K562 (cell line): ENCODE measurements around the gene MDH2.

Experiments used
- CHD2 ChIP-seq: IDR thresholded peaks from 2 replicates; pipeline ENCODE4 v1.6.1; 2011; ENCODE audit warnings: low read depth, low read length
- FOXK2 ChIP-seq, 2 experiments: fragments of 450-650 bp; IDR thresholded peaks in 1 of 2; conservative IDR thresholded peaks in 1 of 2; 2 replicates each; pipeline ENCODE4 v1.6.1; 2016; ENCODE audit warnings: low read depth in 2 of 2, mild to moderate bottlenecking in 1 of 2
- POLR2A ChIP-seq: fragments of 450-650 bp; conservative IDR thresholded peaks from 2 replicates; pipeline ENCODE4 v1.6.1; 2016
- RBM39 ChIP-seq: fragments of 200-400 bp; formaldehyde crosslinking; optimal IDR thresholded peaks from 2 replicates; pipeline ENCODE3; 2018; ENCODE audit warnings: low read depth, low read length
- RCOR1 ChIP-seq, 2 experiments: IDR thresholded peaks; 2 replicates each; pipeline ENCODE4 v1.6.1; 2012; ENCODE audit warnings: low read depth in 2 of 2, low read length in 2 of 2, borderline replicate concordance in 1 of 2, improper control_type of control experiment in 1 of 2
- SP2 ChIP-seq: IDR thresholded peaks from 2 replicates; pipeline ENCODE4 v1.6.1; 2011; ENCODE audit warnings: mild to moderate bottlenecking, low read depth, low read length, moderate library complexity; ENCODE audit not compliant: poor library complexity, severe bottlenecking; ENCODE audit errors: extremely low read depth
- ZBTB8A ChIP-seq: fragments of 450-650 bp; IDR thresholded peaks from 2 replicates; pipeline ENCODE4 v1.6.1; 2018; ENCODE audit warnings: mild to moderate bottlenecking, moderate library complexity; ENCODE audit not compliant: partially characterized antibody
- ZNF324 ChIP-seq: fragments of 250-450 bp; sonication (Bioruptor Pico); IDR thresholded peaks from 2 replicates; pipeline ENCODE4 v1.4.0; 2020; ENCODE audit warnings: mild to moderate bottlenecking
- ZNF668 ChIP-seq: fragments of 250-450 bp; sonication (Bioruptor Pico); IDR thresholded peaks from 2 replicates; pipeline ENCODE4 v1.8.0; 2022; ENCODE audit warnings: mild to moderate bottlenecking, inconsistent platforms
- ZNF707 ChIP-seq: fragments of 250-450 bp; sonication (Bioruptor Pico); conservative IDR thresholded peaks from 2 replicates; pipeline ENCODE4 v1.8.0; 2022; ENCODE audit warnings: inconsistent platforms, mild to moderate bottlenecking, moderate library complexity
- TF ChIP-seq, protein P1 (sequence below), 3 experiments: IDR thresholded peaks in 2 of 3; conservative IDR thresholded peaks in 1 of 3; 2 replicates each; pipeline ENCODE4 v1.5.1; 2011 to 2012; ENCODE audit warnings: low read length in 3 of 3, mild to moderate bottlenecking in 3 of 3, control low read depth in 2 of 3, improper control_type of control experiment in 1 of 3, inconsistent platforms in 1 of 3, low read depth in 1 of 3, mixed read lengths in 1 of 3, moderate library complexity in 1 of 3; ENCODE audit not compliant: insufficient read depth in 2 of 3
- TF ChIP-seq, protein P2 (sequence below): fragments of 450-650 bp; IDR thresholded peaks from 2 replicates; pipeline ENCODE4 v1.6.1; 2016; ENCODE audit warnings: low read depth, mild to moderate bottlenecking, moderate library complexity
- TF ChIP-seq, protein P3 (sequence below): IDR thresholded peaks from 2 replicates; pipeline ENCODE4 v1.6.1; 2016; ENCODE audit warnings: missing genetic modification characterization, missing compliant biosample characterization

DNA sequence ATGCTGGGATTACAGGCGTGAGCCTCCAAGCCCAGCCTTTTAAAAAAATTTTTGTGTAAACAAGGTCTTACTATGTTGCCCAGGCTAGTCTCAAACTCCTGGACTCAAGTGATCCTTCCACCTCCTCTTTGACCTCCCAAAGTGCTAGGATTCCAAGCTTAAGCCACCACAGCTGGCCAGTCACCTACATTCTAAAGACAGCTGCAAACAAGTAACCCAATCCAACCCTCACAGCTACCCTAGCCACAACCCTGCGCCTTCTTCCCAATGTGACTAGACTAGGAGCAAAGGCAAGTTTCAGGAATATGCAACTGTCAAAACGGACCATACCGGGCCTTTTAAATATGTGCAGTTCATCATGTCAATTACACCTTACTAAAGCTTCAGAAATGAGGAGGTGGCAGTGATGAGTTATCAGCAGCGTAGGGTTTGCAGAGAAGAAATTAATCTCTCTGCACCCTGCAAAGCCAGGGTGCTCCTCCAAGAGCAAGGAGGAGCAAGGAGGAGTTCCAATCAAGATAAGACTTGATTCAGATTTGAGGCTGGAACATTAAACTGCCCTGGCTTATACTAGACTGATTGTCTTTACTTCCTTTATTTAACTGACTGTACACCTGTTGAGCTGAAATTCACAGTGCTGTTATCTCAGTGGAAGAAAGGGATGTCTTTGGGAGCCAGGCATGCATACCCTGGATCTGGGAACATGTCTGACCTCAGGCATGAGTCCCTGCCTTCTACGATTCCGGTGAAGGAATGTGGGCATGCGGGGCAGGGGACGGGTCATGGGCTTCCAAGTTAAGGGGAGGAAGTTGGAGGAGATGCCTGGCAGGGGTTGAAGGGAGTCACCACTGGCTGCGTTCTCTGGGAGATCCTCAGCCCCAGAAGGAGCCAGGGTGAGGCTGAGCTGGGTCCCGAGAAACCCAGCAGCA, 38.0 kb upstream of the MDH2 start:
- no peak for TF ChIP-seq RCOR1 (IDR thresholded peaks at IDR 0.05; ENCODE audit: borderline replicate concordance in 1 of 2, low read depth in 2 of 2, low read length in 2 of 2)
- TF ChIP-seq ZNF707 (CRISPR knock-in tag), result no peak
- TF ChIP-seq ZBTB8A, result no peak
- no peak for TF ChIP-seq FOXK2 (conservative IDR thresholded peaks at IDR 0.05 in 1 of 2, IDR thresholded peaks at IDR 0.05 in 1 of 2; ENCODE audit: low read depth in 2 of 2)
- TF ChIP-seq CHD2, result no peak
- TF ChIP-seq, protein P1, sequence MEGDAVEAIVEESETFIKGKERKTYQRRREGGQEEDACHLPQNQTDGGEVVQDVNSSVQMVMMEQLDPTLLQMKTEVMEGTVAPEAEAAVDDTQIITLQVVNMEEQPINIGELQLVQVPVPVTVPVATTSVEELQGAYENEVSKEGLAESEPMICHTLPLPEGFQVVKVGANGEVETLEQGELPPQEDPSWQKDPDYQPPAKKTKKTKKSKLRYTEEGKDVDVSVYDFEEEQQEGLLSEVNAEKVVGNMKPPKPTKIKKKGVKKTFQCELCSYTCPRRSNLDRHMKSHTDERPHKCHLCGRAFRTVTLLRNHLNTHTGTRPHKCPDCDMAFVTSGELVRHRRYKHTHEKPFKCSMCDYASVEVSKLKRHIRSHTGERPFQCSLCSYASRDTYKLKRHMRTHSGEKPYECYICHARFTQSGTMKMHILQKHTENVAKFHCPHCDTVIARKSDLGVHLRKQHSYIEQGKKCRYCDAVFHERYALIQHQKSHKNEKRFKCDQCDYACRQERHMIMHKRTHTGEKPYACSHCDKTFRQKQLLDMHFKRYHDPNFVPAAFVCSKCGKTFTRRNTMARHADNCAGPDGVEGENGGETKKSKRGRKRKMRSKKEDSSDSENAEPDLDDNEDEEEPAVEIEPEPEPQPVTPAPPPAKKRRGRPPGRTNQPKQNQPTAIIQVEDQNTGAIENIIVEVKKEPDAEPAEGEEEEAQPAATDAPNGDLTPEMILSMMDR (IDR thresholded peaks at IDR 0.05 in 2 of 3, conservative IDR thresholded peaks at IDR 0.05 in 1 of 3; ENCODE audit: insufficient read depth in 2 of 3, low read depth in 1 of 3, low read length in 3 of 3), result no peak
- TF ChIP-seq, protein P2, sequence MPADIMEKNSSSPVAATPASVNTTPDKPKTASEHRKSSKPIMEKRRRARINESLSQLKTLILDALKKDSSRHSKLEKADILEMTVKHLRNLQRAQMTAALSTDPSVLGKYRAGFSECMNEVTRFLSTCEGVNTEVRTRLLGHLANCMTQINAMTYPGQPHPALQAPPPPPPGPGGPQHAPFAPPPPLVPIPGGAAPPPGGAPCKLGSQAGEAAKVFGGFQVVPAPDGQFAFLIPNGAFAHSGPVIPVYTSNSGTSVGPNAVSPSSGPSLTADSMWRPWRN, result no peak
- TF ChIP-seq ZNF324, result no peak
- TF ChIP-seq, protein P3, sequence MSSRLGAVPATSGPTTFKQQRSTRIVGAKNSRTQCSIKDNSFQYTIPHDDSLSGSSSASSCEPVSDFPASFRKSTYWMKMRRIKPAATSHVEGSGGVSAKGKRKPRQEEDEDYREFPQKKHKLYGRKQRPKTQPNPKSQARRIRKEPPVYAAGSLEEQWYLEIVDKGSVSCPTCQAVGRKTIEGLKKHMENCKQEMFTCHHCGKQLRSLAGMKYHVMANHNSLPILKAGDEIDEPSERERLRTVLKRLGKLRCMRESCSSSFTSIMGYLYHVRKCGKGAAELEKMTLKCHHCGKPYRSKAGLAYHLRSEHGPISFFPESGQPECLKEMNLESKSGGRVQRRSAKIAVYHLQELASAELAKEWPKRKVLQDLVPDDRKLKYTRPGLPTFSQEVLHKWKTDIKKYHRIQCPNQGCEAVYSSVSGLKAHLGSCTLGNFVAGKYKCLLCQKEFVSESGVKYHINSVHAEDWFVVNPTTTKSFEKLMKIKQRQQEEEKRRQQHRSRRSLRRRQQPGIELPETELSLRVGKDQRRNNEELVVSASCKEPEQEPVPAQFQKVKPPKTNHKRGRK (tag), result no peak
- no peak for TF ChIP-seq ZNF668 (CRISPR knock-in tag)
- no peak for TF ChIP-seq RBM39
- TF ChIP-seq SP2, result no peak
- no peak for TF ChIP-seq POLR2A
